ENCODE data around the gene GMPR2. TPM values are rescaled to one million over a fixed set of nuclear protein-coding genes. Genes with fewer than 3 reads are reported as not detected.
A peak's percentile ranks its signal among the peaks of the same experiment; 100 is the strongest.

The GMPR2 gene
- total RNA-seq, 1 donor from 2014 or later, result 35.6 TPM

- Histone ChIP-seq H3K4me1 (peaks cover 11% of the 10 kb centered on the region), H3K36me3 (peaks cover 0 to 21% of the 10 kb centered on the region in 2 donors), H3K9me3 (no peaks in the 10 kb centered on the region), H3K27ac (no peak within 1 kb of the TSS), H3K4me3 (peak within 1 kb of the TSS in 1 of 2 donors; percentile 26), H3K27me3 (no peaks in the 10 kb centered on the region)
- TF ChIP-seq POLR2A (IDR thresholded peaks at IDR 0.05) (no peak), POLR2AphosphoS5 (IDR thresholded peaks at IDR 0.05; ENCODE audit: insufficient read depth in 1 of 2, low read depth in 1 of 2) (no peak), CTCF (IDR thresholded peaks at IDR 0.05) (no peak)
- intact Hi-C loops (cut with DNase I), result no loop called here
- DNase-seq (ENCODE audit: extremely low spot score in 2 of 2), result no peak
Observed at GRCh38 chr14:24262821-24263733, 30.3 kb downstream of the GMPR2 start, which contains the start of gene TGM1. Gene TGM1, minus strand, starts transcription at chr14:24263177. Its CDS starts 825 bp downstream, at chr14:24262352.

GRCh38 chr14:24263848-24264247 lies 31.1 kb downstream of the GMPR2 start:
- H3K9me3 ChIP-seq, result no peaks in the 10 kb centered on the region
- no peaks in the 10 kb centered on the region for H3K27me3 ChIP-seq
- peaks cover 0 to 25% of the 10 kb centered on the region in 2 donors for H3K36me3 ChIP-seq
- no peak for TF ChIP-seq POLR2AphosphoS5 (IDR thresholded peaks at IDR 0.05; ENCODE audit: insufficient read depth in 1 of 2, low read depth in 1 of 2)
- no peak for TF ChIP-seq POLR2A (IDR thresholded peaks at IDR 0.05)
- TF ChIP-seq CTCF (IDR thresholded peaks at IDR 0.05), result no peak
- DNase-seq (ENCODE audit: extremely low spot score in 2 of 2), result no peak
- peaks cover 8% of the 10 kb centered on the region for H3K4me1 ChIP-seq
- H3K4me3 ChIP-seq, result no peak overlapping the region
- H3K27ac ChIP-seq, result no peak overlapping the region
- intact Hi-C loops (cut with DNase I), result no loop called here

DNA sequence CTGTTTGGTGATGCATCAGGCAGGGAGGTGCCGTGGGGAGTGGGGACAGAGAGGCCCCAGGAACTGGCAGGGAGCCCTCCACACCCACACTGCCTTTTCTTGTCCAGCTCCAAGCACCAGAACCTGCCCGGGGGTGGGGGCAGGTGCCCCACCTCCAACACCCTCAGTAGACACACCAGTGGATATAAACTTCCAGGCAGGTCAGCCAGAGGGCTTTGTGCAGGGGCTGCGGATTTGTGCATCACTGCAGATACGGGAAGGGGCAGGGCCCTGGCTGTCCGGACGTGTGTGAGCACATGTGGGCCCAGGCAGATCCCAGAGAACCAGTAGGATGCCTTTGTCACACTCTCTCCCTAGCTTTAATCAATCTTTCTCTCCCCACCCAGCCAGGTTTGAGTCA lies 31.6 kb downstream of the GMPR2 start:
- H3K4me3 ChIP-seq, result no peak overlapping the region
- H3K27me3 ChIP-seq, result no peaks in the 10 kb centered on the region
- TF ChIP-seq POLR2A (IDR thresholded peaks at IDR 0.05) (no peak), POLR2AphosphoS5 (IDR thresholded peaks at IDR 0.05; ENCODE audit: insufficient read depth in 1 of 2, low read depth in 1 of 2) (peak in 1 of 2 donors; percentile 15), CTCF (IDR thresholded peaks at IDR 0.05) (no peak)
- H3K9me3 ChIP-seq, result no peaks in the 10 kb centered on the region
- H3K36me3 ChIP-seq, result peaks cover 0 to 28% of the 10 kb centered on the region in 2 donors
- DNase-seq (ENCODE audit: extremely low spot score in 2 of 2), result no peak
- H3K27ac ChIP-seq, result no peak overlapping the region
- peaks cover 4% of the 10 kb centered on the region for H3K4me1 ChIP-seq
- intact Hi-C loops (cut with DNase I), result no loop called here

DNA sequence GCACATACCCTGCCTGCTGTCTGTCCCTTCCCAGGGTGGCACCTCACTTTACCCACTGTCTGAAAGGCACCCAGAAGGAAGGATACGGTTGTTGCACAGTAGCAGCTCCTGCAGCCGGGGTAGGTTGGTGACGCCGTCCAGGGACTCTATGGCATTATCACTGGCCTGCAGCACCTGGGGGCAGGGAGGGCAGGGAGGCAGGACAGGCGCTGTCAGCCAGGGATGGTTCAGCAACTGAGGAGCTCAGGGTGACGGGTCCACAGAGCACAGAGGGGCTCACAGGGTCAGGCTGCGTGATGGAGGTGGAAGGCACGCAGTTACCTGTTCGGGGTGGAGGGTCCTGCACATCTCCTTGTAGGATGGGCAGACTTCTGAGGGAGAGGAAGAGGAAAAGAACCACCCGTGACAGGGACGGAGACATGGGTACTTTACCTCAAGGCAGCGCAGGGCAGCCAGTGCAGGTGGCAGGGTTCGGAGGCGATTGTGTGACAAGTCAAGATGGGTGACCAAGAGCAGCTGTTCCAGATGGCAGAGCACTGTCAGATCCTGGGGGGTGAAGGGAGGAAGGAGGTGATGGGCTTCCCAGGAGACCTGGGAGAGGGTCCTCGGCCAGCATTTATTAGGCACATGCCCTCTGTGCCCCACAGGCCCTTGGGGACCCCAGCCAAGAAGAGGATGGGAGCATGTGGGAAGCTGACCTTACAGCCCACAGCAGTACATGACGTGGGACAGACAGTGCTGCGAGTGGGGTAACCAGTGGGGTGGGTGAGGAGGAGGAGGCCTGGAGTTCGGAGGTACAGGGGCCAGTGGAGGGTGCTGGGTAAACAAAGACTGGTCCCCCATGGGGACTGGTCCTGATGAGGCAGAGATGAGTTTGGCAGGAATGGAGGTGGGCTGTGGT lies 33.9 kb downstream of the GMPR2 start:
- no peak for DNase-seq (ENCODE audit: extremely low spot score in 2 of 2)
- no peaks in the 10 kb centered on the region for H3K27me3 ChIP-seq
- no peak overlapping the region for H3K4me3 ChIP-seq
- H3K36me3 ChIP-seq, result peaks cover 0 to 28% of the 10 kb centered on the region in 2 donors
- H3K4me1 ChIP-seq, result peaks cover 6% of the 10 kb centered on the region
- no peak for TF ChIP-seq CTCF (IDR thresholded peaks at IDR 0.05)
- TF ChIP-seq POLR2AphosphoS5 (IDR thresholded peaks at IDR 0.05; ENCODE audit: insufficient read depth in 1 of 2, low read depth in 1 of 2), result no peak
- no peak for TF ChIP-seq POLR2A (IDR thresholded peaks at IDR 0.05)
- intact Hi-C loops (cut with DNase I), result no loop called here
- H3K9me3 ChIP-seq, result no peaks in the 10 kb centered on the region
- no peak overlapping the region for H3K27ac ChIP-seq
